Measurements from ENCODE around the gene PRPF6.

PRPF6 gene

DNA sequence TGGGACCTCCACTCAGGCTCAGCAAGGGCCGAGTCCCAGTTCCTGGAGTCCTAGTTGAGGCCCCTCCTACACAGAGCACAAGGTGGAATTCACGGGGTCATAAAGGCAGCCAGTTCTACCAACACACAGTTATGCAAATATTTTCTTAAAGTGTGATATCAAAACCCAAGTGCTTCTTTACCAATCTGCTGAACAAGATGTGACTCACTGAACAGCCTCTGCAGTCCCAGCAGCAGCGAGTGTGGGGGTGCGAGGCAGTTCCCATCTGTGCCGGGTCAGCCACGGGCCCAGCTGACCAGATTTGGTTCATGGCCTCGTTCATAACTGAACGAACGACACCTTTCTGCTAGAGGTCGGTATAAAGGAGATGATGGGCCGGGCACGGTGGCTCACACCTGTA is 77.6 kb downstream of the PRPF6 start:
- no peak for DNase-seq (ENCODE audit: low read depth in 2 of 3, low spot score in 1 of 3)

- DNase-seq (ENCODE audit: low read depth in 2 of 3, low spot score in 1 of 3): no peak
These were observed 81.3 kb downstream of the PRPF6 start for GRCh38 chr20:64062276-64062595.

- DNase-seq (ENCODE audit: low read depth in 2 of 3, low spot score in 1 of 3): peak; percentile 89 to 94 (median 94)
These were observed 81.9 kb downstream of the PRPF6 start, which contains the start of gene TCEA2 for GRCh38 chr20:64062596-64063388. TCEA2 (plus strand) TSS chr20:64063198; CDS start chr20:64063313, 115 bp downstream.

- no peak for DNase-seq (ENCODE audit: low read depth in 2 of 3, low spot score in 1 of 3)
These were observed 82.6 kb downstream of the PRPF6 start for GRCh38 chr20:64063389-64064144.

DNA sequence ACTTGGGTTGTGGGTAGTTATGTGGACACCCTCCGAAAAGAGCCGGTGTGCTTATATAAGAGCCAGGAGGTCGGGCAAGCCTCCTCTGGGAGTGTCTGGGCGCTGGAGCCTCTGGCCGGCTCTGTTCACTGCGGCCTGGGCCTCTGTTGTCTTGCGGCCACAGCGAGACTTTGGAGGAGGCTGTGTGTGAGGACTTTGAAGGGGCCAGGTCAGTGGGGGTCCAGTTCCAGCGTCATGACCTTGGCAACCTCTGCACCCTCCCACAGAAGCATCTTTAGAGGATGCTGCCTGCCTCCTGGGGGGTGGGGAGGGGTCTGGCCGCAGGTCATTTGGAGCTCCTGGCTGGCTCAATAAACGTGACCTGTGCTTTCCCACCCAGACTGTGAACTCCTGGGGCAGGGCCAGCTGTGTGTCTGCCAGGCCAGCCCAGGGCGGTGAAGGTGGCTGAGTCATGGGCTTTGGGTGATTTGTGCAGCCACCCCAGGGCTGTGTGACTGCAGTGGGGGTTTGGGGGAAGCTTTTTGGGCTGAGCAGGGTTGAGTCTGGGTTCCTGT is 83.3 kb downstream of the PRPF6 start:
- DNase-seq (ENCODE audit: low read depth in 2 of 3, low spot score in 1 of 3): no peak

DNA sequence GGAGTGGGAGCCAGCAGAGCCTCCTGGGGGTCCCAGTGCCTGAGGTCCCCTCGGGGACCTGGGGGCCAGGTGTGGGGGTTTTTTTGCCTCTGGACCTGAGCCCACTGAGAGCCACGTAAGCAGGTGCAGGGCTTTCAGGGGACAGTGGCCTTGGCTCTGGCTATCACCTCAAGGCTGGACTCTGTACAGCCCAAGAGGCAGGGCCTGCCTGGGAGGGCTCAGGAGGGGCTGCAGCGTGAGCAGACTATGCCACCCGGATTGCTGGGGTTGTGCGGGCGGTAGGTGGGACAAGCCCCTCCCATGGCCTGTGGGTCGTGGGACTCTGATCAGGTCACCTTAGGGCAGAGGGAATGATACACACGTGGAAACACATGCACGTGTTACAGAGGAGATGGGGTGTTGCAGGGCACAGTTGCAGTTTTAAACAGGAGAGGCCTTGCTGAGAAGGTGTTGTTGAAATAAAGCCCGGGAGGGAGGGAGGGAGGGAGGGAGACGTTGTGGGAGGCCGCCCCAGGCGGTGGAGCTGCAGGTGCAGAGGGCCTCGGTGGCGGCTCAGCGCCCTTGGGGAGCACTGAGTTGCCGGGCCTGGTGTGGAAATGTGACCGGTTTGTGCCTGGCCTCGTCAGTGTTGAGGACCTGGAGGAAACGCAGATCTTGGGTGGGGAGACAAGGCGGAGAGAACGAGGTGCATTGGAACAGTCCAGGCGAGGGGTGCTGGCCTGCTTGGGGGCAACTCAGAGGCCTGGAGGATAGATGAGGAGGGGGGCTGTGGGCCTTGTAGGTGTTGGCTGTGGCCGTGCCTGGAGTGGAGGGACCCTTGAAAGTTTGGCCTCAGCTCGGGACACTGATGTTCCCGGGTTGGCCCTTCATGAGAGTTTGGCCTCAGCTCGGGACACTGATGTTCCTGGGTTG is 84.4 kb downstream of the PRPF6 start:
- DNase-seq (ENCODE audit: low read depth in 2 of 3, low spot score in 1 of 3): no peak

- DNase-seq (ENCODE audit: low read depth in 2 of 3, low spot score in 1 of 3): peak; percentile 51 to 61 (median 56)
These were observed 85.0 kb downstream of the PRPF6 start for GRCh38 chr20:64065974-64066343.

DNA sequence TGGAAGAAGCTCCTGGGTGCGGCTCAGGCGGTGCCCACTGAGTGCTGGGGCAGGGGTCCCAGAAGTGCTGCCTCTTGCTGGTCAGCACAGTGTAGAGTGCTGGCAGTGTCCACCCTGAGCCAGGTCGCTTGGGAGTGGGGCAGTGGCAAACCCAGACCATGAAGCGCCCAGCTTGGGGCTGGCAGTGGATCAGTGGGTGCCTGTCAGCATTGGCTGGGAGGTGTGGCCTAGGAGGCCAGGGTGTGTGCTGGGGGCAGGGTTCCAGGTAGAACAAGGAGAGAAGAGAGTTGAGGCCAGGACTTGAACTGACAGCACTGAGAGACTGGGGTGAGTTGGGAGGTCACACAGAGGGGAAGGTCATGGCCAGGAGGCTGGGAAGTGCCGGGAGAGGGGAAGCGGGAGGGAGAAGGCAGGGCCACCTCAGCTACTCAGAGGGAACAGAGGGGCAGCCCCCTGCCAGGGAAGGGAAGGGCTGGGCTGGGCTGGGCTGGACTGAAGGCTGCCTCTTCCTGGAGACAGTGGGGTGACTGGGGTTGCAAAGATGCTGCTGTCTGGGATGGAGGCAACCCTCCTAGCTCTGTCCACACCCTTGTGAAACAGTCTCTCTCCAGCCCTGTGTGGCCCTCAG is 86.2 kb downstream of the PRPF6 start:
- no peak for DNase-seq (ENCODE audit: low read depth in 2 of 3, low spot score in 1 of 3)

GRCh38 chr20:64067733-64068307 is 86.9 kb downstream of the PRPF6 start:
- DNase-seq (ENCODE audit: low read depth in 2 of 3, low spot score in 1 of 3): no peak

DNA sequence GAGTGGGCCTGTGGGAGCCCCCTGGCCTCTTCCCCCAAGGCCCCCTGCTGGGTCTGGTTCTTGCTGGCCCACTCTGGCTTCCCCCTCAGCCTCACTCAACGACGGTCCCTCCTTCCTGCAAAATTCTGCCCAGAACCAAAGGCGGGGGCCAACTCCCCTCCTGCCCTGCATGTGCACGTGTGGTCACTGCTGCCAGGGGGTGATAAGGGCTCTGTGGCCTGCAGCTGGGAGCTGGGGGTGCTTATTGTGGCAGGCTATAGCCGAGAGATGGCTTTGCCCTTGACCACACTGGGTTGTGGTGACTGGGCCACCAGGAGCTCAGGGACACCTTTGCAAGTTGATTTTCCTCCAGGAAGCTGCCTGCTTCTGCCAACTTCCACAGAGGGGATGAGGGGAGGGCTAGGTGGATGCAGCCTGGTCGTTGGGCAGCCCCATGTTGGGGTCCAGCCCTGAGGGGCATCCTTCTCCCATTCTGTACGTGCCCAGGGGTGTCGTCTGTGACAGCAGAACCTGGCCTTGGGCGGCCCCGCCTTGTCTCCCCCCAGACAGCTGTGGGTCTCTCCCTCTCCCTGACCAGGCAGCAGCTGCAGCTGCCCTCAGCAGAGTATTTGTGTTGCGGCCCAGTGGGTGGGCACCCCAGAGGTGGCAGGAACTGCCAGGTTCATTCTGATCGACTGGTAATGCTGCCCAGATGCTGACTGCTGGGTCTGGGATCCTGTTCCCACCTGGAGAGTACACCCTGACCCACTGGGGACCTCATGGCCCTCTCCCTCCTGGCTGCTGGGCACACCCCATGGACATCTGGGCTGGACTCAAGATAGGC is 87.7 kb downstream of the PRPF6 start:
- no peak for DNase-seq (ENCODE audit: low read depth in 2 of 3, low spot score in 1 of 3)

DNA sequence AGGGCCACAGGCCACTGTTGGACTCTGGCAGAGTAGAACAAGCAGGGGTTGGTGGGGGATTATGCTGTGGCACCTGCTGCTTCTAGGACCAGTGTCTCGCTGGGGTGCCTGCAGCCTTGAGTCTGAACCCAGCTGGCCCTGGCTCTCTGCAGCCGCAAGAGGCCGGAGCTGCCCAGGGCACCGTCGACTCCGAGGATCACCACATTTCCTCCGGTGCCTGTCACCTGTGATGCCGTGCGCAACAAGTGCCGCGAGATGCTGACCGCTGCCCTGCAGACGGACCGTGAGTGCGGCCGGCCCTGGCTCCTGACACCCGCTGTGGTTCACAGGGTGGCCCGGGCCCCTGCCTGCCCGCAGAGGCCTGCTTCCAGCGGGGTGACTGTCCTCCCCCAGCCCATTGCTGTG is 88.3 kb downstream of the PRPF6 start:
- no peak for DNase-seq (ENCODE audit: low read depth in 2 of 3, low spot score in 1 of 3)

DNA sequence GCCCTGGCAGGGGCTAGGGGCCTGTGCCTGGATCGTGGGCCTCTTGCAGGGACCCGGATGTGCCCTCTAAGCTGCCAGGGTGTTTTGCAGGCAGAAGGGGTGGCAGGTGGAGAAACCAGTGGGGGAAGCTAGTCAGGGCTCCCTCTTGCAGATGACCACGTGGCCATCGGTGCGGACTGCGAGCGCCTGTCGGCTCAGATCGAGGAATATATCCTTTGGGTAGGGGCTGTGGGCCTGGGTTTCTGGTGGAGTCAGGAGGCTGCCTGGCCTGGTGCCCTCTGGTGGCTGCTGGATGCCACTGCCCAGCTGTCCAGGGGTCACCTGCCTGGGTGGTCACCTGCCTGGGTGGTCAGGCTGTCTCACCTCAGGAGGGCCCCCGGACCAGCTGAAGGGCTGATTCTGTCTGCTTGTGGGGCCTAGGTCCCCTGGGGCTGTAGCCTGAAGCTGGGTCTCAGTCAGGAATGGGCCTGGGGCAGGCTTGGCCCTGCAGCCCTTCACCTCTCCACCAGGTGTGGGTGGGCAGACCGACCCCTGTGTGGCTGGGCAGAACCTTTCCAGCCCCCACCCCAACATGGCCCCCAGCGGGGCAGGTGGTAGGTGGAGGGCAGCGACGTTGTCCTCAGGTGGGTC is 88.8 kb downstream of the PRPF6 start:
- DNase-seq (ENCODE audit: low read depth in 2 of 3, low spot score in 1 of 3): no peak

GRCh38 chr20:64070244-64070993 is 89.5 kb downstream of the PRPF6 start:
- no peak for DNase-seq (ENCODE audit: low read depth in 2 of 3, low spot score in 1 of 3)

GRCh38 chr20:64071341-64072332 is 90.7 kb downstream of the PRPF6 start:
- no peak for DNase-seq (ENCODE audit: low read depth in 2 of 3, low spot score in 1 of 3)

DNA sequence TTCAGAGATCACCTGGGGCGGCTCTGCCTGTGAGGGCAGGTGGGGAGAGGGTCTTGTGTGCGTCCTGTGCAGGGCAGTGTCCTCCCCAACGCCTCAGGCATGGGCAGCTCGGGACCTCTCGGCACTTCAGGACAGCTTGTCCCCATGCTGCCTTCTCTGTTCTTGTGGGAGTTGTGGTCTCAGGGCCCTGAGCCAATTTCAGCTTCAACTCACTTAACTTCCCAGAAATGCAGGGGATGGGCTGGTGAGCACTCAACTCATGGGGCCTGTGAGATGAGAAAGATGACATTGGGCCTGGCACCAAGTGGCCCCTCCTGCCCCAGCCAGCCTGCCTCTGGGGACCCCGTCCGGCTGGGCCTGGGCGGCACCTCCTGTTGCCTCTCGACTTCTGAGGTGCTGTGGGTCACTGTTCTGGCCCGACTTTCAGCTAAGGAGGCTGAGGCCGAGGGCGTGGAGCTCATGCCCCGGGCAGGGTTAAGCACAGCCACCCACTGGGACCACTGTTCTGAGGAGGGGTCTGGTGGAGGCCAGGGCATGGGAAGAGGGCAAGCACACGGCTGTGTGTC is 91.6 kb downstream of the PRPF6 start:
- no peak for DNase-seq (ENCODE audit: low read depth in 2 of 3, low spot score in 1 of 3)

DNA sequence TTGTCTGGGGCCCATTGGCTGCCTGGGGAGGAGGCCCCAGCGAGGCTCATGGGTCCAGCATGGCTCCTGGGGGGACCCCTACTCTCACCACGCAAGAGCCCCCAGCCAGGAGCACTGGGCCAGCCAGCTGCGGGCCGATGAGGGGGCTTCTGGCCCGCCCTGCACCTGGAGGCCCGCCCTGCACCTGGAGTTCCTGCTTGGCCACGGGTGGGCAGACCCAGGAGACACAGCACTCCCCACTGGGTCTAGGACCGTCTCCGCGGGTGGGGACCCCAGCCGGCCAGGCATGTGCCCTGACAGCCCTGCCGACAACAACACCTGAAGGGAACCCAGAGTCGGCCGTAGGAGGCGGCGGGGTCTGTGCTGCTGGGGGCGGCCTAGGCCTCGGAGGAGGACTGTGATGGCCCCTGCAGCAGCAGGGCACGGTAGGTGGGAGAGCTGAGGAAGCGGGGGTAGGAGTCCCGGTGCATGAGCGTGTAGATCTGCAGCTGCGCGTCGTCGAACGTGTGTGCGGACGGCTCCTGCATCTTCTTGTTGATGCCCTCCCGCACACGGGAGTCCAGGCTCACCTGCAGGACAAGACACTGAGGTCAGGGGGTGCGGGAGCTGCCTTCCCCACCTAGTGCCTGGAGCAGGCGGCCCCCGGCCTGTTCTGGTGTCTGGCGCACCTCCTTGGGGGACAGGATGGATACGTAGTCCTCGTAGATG is 92.7 kb downstream of the PRPF6 start:
- DNase-seq (ENCODE audit: low read depth in 2 of 3, low spot score in 1 of 3): no peak
